T-helper 1 cell treated with Interleukin-12 subunit alpha and Interleukin-12 subunit beta and Interleukin-4 antibody, amounts not matched to agents 30 ng/mL and 1 ng/mL, for 36 hours (primary cell): ENCODE results near the gene OR8D2. TPM values are rescaled to one million over a fixed set of nuclear protein-coding genes. Genes with fewer than 3 reads are reported as not detected.
"Not testable (repeated sequence)": the region's sequence is repeated elsewhere in the genome, so short reads cannot be mapped to it uniquely, and the experiment has no call there.

Experiments
- intact Hi-C: fragments of 100-400 bp; cut with micrococcal nuclease; formaldehyde crosslinking; loops from one replicate; pipeline ENCODE4 v1.15.1; 2024
- total RNA-seq: library from RNA; stranded (reverse); gene quantifications from 2 replicates; pipeline ENCODE4 v1.2.3, GENCODE V29; 2022

The OR8D2 gene
- total RNA-seq, 1 donor from 2014 or later, result not detected

GRCh38 chr11:124285610-124286344, 34.2 kb downstream of the OR8D2 start:
- intact Hi-C loops, result no loop called here

DNA sequence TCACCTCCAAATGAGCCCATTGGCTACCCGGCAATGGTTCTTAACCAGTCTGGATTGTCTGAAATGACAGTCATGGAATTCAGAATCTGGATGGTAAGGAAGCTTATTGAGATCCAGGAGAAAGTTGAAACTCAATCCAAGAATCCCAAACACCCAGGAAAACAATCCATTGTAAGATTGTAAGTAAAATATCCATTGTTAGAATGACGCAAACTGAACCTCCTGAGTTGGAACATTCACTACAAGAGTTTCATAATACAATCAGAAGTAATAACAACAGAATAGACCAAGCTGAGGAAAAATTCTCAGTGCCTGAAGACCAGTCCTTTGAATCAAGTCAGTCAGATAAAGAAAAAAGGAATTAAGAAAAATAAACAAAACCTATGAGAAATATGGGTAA, 41.7 kb downstream of the OR8D2 start:
- intact Hi-C loops, result loop anchor here (5.0 kb wide), 1 partner anchor 206 kb away; no protein-coding TSS in a partner anchor

DNA sequence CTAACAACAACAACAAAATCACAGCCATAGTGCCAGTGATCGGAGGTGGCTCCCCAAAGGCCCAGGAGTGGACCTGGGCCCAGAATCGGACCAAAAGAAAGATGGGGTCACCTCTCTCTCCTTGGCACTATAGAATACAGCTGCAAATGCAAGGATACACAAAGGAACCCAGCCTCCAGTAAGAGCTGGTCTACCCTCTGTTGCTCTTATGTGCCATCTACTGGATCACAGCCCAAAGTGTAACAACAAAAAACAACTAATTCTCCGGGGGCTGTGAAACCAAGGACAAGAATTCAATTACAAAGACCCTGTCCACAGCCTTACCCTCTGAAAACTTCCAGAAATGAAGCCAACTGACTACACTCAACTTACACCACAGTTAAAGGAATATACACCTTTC, 42.2 kb downstream of the OR8D2 start:
- intact Hi-C loops, result loop anchor here (5.0 kb wide), 1 partner anchor 206 kb away; no protein-coding TSS in a partner anchor

DNA sequence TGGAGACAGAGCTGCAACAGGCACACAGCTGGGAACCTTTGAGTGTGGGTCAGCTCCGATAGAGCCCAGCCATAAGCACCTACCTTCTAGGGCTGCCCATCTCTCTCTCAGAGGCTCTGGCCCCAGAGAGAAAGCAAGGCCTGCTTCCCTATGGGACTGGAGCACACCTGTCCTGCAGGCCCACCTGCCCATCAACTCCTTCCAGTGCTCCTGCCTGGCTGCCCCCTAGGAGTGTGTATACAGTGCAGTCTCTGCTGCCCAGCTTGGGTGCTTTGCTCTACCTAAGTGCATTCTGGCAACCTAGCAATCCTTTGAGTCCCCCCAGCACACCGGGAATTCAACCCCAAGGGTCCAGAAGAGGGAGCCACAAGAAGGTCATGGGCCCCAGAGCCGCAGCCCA, 42.8 kb downstream of the OR8D2 start:
- intact Hi-C loops, result loop anchor here (5.0 kb wide), 1 partner anchor 205 kb away; no protein-coding TSS in a partner anchor

DNA sequence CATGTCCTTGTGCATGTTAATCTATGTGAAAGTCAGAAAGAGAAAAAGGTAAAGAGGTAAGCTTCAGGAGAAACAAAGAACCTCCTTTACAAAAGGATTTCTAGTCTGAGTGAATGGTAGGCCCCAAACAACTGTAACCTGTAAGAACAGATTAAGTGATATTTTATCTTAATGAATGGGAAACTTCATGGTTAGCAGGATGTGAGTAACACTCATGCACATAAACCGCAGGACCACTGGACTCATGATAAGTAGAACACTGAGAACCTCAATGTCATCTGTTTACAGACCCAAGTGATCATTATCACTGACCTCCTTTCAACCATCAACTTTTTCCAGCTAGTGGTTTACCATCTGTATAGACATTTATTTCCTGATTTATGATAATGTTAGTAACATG, 43.9 kb downstream of the OR8D2 start:
- intact Hi-C loops, result loop anchor here (5.0 kb wide), 1 partner anchor 204 kb away; no protein-coding TSS in a partner anchor

GRCh38 chr11:124274000-124274399, 46.0 kb downstream of the OR8D2 start:
- intact Hi-C loops, result no loop called here

DNA sequence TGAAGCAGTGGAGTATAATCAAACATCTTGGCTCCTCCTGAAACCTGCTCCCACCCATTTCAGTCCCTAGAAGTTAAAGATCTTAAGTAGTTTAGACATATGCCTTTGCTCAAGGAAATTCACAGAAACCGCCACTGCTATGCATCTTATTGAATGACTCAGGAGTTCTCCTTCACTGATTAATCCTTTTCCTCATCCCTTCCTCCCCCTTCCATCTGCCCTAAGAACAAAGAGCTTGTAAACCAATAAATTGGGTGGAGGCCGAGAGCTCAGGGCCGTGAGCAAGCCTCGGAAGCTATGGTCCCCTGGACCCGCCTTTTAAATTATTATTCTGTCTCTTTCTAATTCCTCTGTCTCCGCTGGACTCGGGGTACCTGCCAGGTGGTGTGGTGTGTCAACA, 49.1 kb downstream of the OR8D2 start:
- intact Hi-C loops, result not testable (repeated sequence)

Other genes with a start within 250 kb of the OR8D2 start
- 9.5 and 11.0 TPM in 2 replicates for gene VWA5A, start 204.7 kb downstream of the OR8D2 start, total RNA-seq
- gene OR10D3, start 136.9 kb downstream of the OR8D2 start, total RNA-seq, result not detected in 2 replicates
- not detected in 2 replicates for gene OR8G1, start 79.1 kb downstream of the OR8D2 start, total RNA-seq
- gene OR8G5, start 63.8 kb downstream of the OR8D2 start, total RNA-seq, result not detected in 2 replicates
- gene OR8D1, start 6.2 kb downstream of the OR8D2 start, total RNA-seq, result not detected in 2 replicates
- gene OR8B2, start 64.3 kb upstream of the OR8D2 start, total RNA-seq, result not detected in 2 replicates
- not detected in 2 replicates for gene OR8B3, start 78.8 kb upstream of the OR8D2 start, total RNA-seq
- gene OR8B4, start 104.7 kb upstream of the OR8D2 start, total RNA-seq, result not detected in 2 replicates
- gene OR8B8, start 125.5 kb upstream of the OR8D2 start, total RNA-seq, result not detected in 2 replicates
- gene OR8B12, start 223.5 kb upstream of the OR8D2 start, total RNA-seq, result not detected in 2 replicates
- gene OR8A1, start 249.8 kb upstream of the OR8D2 start, total RNA-seq, result not detected in 2 replicates